Epithelial cell of prostate (primary cell): ENCODE measurements around the gene KCNK5.

Source experiments
- DNase-seq: peaks from one replicate; pipeline ENCODE4 v3.0.0-alpha.2; 2011; ENCODE audit warnings: low read depth, low spot score
- H3K27ac ChIP-seq: fragments of 450-650 bp; 2 replicates; pipeline ENCODE4 v1.5.1; 2017; ENCODE audit warnings: mild to moderate bottlenecking

The KCNK5 gene

GRCh38 chr6:39200498-39201020 lies 28.7 kb downstream of the KCNK5 start:
- DNase-seq, result no peak
- H3K27ac ChIP-seq, result no peak overlapping the region

GRCh38 chr6:39199976-39200375 lies 29.3 kb downstream of the KCNK5 start:
- H3K27ac ChIP-seq, result no peak overlapping the region
- DNase-seq, result no peak

GRCh38 chr6:39199231-39199940 lies 29.9 kb downstream of the KCNK5 start:
- DNase-seq, result no peak
- H3K27ac ChIP-seq, result no peak overlapping the region

- no peak for DNase-seq
- no peak overlapping the region for H3K27ac ChIP-seq
Measured at GRCh38 chr6:39198528-39198927, 30.7 kb downstream of the KCNK5 start.

GRCh38 chr6:39197922-39198500 lies 31.3 kb downstream of the KCNK5 start:
- DNase-seq, result no peak
- no peak overlapping the region for H3K27ac ChIP-seq

- DNase-seq, result no peak
- H3K27ac ChIP-seq, result no peak overlapping the region
Measured at GRCh38 chr6:39197521-39197920, 31.8 kb downstream of the KCNK5 start.

GRCh38 chr6:39196673-39197091 lies 32.6 kb downstream of the KCNK5 start:
- no peak overlapping the region for H3K27ac ChIP-seq
- no peak for DNase-seq

- DNase-seq, result no peak
- no peak overlapping the region for H3K27ac ChIP-seq
Measured at GRCh38 chr6:39195792-39196385, 33.4 kb downstream of the KCNK5 start.

- no peak for DNase-seq
- no peak overlapping the region for H3K27ac ChIP-seq
Measured at GRCh38 chr6:39194466-39194865, 34.8 kb downstream of the KCNK5 start.

- H3K27ac ChIP-seq, result no peak overlapping the region
- no peak for DNase-seq
Measured at GRCh38 chr6:39193201-39193791, 36.0 kb downstream of the KCNK5 start.

- DNase-seq, result no peak
- no peak overlapping the region for H3K27ac ChIP-seq
Measured at GRCh38 chr6:39192736-39193135, 36.5 kb downstream of the KCNK5 start.

- no peak for DNase-seq
- no peak overlapping the region for H3K27ac ChIP-seq
Measured at GRCh38 chr6:39191236-39191930, 37.9 kb downstream of the KCNK5 start.

- no peak overlapping the region for H3K27ac ChIP-seq
- DNase-seq, result no peak
Measured at GRCh38 chr6:39190545-39191235, 38.6 kb downstream of the KCNK5 start.

- H3K27ac ChIP-seq, result no peak overlapping the region
- no peak for DNase-seq
Measured at GRCh38 chr6:39189915-39190544, 39.2 kb downstream of the KCNK5 start.

GRCh38 chr6:39189131-39189530 lies 40.1 kb downstream of the KCNK5 start:
- no peak overlapping the region for H3K27ac ChIP-seq
- DNase-seq, result no peak

GRCh38 chr6:39188571-39188970 lies 40.7 kb downstream of the KCNK5 start:
- DNase-seq, result no peak
- H3K27ac ChIP-seq, result no peak overlapping the region

- H3K27ac ChIP-seq, result no peak overlapping the region
- DNase-seq, result no peak
Measured at GRCh38 chr6:39188098-39188450, 41.2 kb downstream of the KCNK5 start.

GRCh38 chr6:39184906-39185580 lies 44.2 kb downstream of the KCNK5 start:
- no peak for DNase-seq
- H3K27ac ChIP-seq, result peak overlapping the region; percentile 13

GRCh38 chr6:39182604-39183003 lies 46.7 kb downstream of the KCNK5 start:
- DNase-seq, result no peak
- no peak overlapping the region for H3K27ac ChIP-seq
